PC-9 (cell line): ENCODE results near the gene LONRF2.

Experiments used
- CTCF ChIP-seq: fragments of 200-600 bp; sonication (generic); conservative IDR thresholded peaks from 2 replicates; pipeline ENCODE4 v1.6.1; 2017; ENCODE audit warnings: mixed run types, antibody characterized with exemption, mild to moderate bottlenecking, moderate library complexity
- EZH2 ChIP-seq: fragments of 200-600 bp; sonication (generic); IDR thresholded peaks from 2 replicates; pipeline ENCODE4 v1.8.0; 2017; ENCODE audit warnings: antibody characterized with exemption, low read depth

GRCh38 chr2:100339823-100340222 lies 17.5 kb upstream of the LONRF2 start:
- TF ChIP-seq CTCF (no peak), EZH2 (no peak)
